A673 (cell line): ENCODE data around the gene CNOT2.

Experiments
- EZH2 ChIP-seq: fragments of 200-600 bp; sonication (generic); IDR thresholded peaks from 2 replicates; pipeline ENCODE4 v1.6.1; 2017; ENCODE audit warnings: borderline replicate concordance, low read depth, mild to moderate bottlenecking, mixed read lengths, antibody characterized with exemption, low read length; ENCODE audit not compliant: poor library complexity, severe bottlenecking
- TF ChIP-seq, protein P1 (sequence below): fragments of 300-800, 200-600 bp; sonication (generic); conservative IDR thresholded peaks from 2 replicates; pipeline ENCODE4 v1.5.1; 2017; ENCODE audit warnings: low read depth, mild to moderate bottlenecking, antibody characterized with exemption, low read length, moderate library complexity, mixed read lengths

DNA sequence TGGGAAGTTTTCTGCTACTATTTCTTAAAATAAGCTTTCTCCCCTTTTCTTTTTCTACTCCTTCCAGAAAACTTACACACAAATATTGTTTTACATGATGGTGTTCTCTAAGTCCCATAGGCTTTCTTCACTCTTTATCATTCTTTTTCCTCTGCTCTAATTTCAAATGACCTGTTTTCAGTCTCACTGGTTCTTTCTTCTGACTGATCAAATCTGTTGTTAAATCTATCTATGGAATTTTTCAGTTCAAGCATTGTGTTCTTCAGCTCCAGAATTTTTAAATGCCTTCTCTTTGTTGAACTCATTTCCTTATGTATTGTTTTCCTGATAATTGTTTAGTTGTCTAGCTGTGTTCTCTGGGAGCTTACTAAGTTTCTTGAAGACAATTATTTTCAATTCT lies 29.5 kb upstream of the CNOT2 start:
- TF ChIP-seq, protein P1, sequence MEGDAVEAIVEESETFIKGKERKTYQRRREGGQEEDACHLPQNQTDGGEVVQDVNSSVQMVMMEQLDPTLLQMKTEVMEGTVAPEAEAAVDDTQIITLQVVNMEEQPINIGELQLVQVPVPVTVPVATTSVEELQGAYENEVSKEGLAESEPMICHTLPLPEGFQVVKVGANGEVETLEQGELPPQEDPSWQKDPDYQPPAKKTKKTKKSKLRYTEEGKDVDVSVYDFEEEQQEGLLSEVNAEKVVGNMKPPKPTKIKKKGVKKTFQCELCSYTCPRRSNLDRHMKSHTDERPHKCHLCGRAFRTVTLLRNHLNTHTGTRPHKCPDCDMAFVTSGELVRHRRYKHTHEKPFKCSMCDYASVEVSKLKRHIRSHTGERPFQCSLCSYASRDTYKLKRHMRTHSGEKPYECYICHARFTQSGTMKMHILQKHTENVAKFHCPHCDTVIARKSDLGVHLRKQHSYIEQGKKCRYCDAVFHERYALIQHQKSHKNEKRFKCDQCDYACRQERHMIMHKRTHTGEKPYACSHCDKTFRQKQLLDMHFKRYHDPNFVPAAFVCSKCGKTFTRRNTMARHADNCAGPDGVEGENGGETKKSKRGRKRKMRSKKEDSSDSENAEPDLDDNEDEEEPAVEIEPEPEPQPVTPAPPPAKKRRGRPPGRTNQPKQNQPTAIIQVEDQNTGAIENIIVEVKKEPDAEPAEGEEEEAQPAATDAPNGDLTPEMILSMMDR: no peak
- no peak for TF ChIP-seq EZH2
